HL-60 (cell line): Measurements from ENCODE around the gene WWOX.

Source experiments
- DNase-seq, 2 experiments: peaks; one replicate each; pipeline ENCODE4 v3.0.0-alpha.2; 2010 to 2020; ENCODE audit warnings: low read depth in 1 of 2, low spot score in 1 of 2
- H3K27ac ChIP-seq: fragments of 250-450 bp; sonication (Bioruptor Pico); replicated peaks from 2 replicates; pipeline ENCODE4 v1.5.1; 2020; ENCODE audit warnings: mild to moderate bottlenecking, moderate library complexity
- H3K27me3 ChIP-seq: fragments of 250-450 bp; sonication (Bioruptor Pico); 2 replicates; pipeline ENCODE4 v1.5.1; 2021; ENCODE audit warnings: mild to moderate bottlenecking, moderate library complexity; ENCODE audit not compliant: insufficient read depth, poor library complexity, severe bottlenecking
- H3K4me3 ChIP-seq: replicated peaks from 2 replicates; pipeline ENCODE4 v1.5.1; 2011; ENCODE audit warnings: mild to moderate bottlenecking, control low read depth, low read length; ENCODE audit not compliant: insufficient read depth
- GABPA ChIP-seq: IDR thresholded peaks from 2 replicates; pipeline ENCODE4 v1.6.1; 2012; ENCODE audit warnings: low read depth
- POLR2AphosphoS5 ChIP-seq: IDR thresholded peaks from 2 replicates; pipeline ENCODE4 v1.6.1; 2012; ENCODE audit warnings: low read depth
- SPI1 ChIP-seq: IDR thresholded peaks from 2 replicates; pipeline ENCODE4 v1.6.1; 2012; ENCODE audit warnings: low read depth, mild to moderate bottlenecking, borderline replicate concordance
- TF ChIP-seq, protein P1 (sequence below): IDR thresholded peaks from one replicate; pipeline ENCODE4 v1.5.1; 2011; ENCODE audit warnings: low read length, control low read depth, inconsistent platforms; ENCODE audit not compliant: insufficient read depth
- TF ChIP-seq, protein P2 (sequence below): IDR thresholded peaks from 2 replicates; pipeline ENCODE4 v1.6.1; 2012; ENCODE audit warnings: low read depth; ENCODE audit not compliant: insufficient replicate concordance

WWOX gene

DNA sequence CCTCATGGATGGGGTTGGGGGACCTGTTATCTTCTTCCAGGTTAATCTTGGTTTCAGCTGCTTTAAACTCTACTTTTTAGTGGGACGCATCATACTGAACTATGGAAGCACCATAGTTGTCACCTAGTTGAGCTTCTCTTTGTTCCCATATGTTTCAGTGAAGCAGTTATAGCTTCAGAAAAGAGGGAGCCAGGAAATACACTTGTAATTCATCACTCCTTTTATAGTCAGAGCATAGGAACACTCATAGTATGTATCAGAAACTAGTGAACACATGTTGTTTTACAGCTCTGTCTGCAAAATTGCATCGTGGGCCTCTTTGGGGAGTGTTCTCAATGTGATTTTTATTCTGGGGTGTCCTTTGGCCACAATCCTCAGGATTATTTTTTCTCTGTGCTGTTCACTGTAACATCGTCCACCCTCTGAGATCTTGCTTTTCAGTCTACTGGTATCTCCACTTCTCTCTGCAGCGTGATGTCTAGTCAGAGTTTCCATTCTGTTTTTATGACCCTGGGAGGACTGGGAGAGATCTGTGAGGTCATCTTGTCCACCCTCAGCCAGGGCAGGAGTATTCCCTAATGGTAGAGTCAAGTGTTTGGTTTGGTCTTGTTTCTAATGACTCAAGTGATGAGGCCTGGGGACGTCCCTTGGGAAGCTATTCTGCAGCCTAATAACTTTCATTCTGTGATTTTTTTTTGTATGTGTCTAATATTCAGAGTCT is 585.4 kb downstream of the WWOX start:
- H3K27ac ChIP-seq: no peak overlapping the region
- TF ChIP-seq, protein P1, sequence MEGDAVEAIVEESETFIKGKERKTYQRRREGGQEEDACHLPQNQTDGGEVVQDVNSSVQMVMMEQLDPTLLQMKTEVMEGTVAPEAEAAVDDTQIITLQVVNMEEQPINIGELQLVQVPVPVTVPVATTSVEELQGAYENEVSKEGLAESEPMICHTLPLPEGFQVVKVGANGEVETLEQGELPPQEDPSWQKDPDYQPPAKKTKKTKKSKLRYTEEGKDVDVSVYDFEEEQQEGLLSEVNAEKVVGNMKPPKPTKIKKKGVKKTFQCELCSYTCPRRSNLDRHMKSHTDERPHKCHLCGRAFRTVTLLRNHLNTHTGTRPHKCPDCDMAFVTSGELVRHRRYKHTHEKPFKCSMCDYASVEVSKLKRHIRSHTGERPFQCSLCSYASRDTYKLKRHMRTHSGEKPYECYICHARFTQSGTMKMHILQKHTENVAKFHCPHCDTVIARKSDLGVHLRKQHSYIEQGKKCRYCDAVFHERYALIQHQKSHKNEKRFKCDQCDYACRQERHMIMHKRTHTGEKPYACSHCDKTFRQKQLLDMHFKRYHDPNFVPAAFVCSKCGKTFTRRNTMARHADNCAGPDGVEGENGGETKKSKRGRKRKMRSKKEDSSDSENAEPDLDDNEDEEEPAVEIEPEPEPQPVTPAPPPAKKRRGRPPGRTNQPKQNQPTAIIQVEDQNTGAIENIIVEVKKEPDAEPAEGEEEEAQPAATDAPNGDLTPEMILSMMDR: no peak
- TF ChIP-seq, protein P2, sequence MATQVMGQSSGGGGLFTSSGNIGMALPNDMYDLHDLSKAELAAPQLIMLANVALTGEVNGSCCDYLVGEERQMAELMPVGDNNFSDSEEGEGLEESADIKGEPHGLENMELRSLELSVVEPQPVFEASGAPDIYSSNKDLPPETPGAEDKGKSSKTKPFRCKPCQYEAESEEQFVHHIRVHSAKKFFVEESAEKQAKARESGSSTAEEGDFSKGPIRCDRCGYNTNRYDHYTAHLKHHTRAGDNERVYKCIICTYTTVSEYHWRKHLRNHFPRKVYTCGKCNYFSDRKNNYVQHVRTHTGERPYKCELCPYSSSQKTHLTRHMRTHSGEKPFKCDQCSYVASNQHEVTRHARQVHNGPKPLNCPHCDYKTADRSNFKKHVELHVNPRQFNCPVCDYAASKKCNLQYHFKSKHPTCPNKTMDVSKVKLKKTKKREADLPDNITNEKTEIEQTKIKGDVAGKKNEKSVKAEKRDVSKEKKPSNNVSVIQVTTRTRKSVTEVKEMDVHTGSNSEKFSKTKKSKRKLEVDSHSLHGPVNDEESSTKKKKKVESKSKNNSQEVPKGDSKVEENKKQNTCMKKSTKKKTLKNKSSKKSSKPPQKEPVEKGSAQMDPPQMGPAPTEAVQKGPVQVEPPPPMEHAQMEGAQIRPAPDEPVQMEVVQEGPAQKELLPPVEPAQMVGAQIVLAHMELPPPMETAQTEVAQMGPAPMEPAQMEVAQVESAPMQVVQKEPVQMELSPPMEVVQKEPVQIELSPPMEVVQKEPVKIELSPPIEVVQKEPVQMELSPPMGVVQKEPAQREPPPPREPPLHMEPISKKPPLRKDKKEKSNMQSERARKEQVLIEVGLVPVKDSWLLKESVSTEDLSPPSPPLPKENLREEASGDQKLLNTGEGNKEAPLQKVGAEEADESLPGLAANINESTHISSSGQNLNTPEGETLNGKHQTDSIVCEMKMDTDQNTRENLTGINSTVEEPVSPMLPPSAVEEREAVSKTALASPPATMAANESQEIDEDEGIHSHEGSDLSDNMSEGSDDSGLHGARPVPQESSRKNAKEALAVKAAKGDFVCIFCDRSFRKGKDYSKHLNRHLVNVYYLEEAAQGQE: no peak
- TF ChIP-seq GABPA: no peak
- no peak for TF ChIP-seq SPI1
- no peak for TF ChIP-seq POLR2AphosphoS5
- H3K4me3 ChIP-seq: no peak overlapping the region
- no peak for DNase-seq
- H3K27me3 ChIP-seq: no peaks in the 10 kb centered on the region

DNA sequence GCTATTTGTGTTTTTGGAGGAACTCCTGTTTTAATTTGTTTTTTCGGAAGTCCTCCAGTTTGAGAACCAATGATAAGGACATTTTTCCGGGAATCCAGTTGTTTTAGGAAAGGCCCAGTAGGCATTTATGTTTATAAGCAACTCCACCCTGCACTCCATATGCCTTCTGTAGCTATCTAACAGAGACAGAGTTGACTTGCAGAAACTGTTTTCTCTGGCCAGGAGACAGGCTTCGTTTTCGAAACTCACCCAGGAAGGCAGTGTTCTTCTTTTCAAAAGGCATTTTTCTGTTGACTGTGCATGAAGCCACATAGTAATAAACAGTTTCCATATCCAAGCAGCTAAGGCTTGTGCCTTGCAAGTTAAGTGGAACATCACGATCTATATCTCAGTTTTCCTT is 587.1 kb downstream of the WWOX start:
- H3K4me3 ChIP-seq: no peak overlapping the region
- no peak for DNase-seq
- H3K27me3 ChIP-seq: no peaks in the 10 kb centered on the region
- TF ChIP-seq SPI1 (no peak), GABPA (no peak), POLR2AphosphoS5 (no peak)
- TF ChIP-seq, protein P1: no peak
- TF ChIP-seq, protein P2: no peak
- no peak overlapping the region for H3K27ac ChIP-seq

DNA sequence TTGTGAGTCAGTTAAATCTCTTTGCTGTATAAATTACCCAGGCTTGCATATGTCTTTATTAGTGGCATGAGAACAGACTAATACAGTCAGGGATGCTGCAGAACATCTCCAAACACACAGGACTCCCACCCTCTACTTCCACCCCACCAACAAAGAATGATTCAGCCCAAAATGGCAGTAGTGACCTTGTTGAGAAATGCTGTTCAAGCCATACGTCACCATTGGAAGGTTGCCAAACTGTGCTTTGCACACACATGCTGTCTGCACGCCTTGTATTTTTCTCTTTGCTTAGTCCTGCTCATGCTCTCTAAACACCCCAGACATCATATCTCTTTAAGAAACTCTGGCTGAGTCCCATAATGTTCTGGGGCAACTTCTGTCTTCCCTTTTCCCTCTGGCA is 589.6 kb downstream of the WWOX start:
- no peak overlapping the region for H3K27ac ChIP-seq
- TF ChIP-seq, protein P2: no peak
- TF ChIP-seq SPI1: no peak
- TF ChIP-seq POLR2AphosphoS5: no peak
- TF ChIP-seq GABPA: no peak
- TF ChIP-seq, protein P1: no peak
- no peak for DNase-seq
- H3K4me3 ChIP-seq: no peak overlapping the region
- H3K27me3 ChIP-seq: no peaks in the 10 kb centered on the region
